K562 (cell line): ENCODE data around the gene NDUFB3.

Experiments
- CTCF ChIP-seq, 3 experiments: IDR thresholded peaks in 2 of 3; conservative IDR thresholded peaks in 1 of 3; 2 replicates each; pipeline ENCODE4 v1.5.1; 2011 to 2012; ENCODE audit warnings: low read length in 3 of 3, mild to moderate bottlenecking in 3 of 3, control low read depth in 2 of 3, improper control_type of control experiment in 1 of 3, inconsistent platforms in 1 of 3, low read depth in 1 of 3, mixed read lengths in 1 of 3, moderate library complexity in 1 of 3; ENCODE audit not compliant: insufficient read depth in 2 of 3
- EGR1 ChIP-seq: fragments of 450-650 bp; conservative IDR thresholded peaks from 2 replicates; pipeline ENCODE4 v1.6.1; 2017; ENCODE audit warnings: mild to moderate bottlenecking
- ELF4 ChIP-seq: fragments of 450-650 bp; formaldehyde crosslinking; IDR thresholded peaks from 2 replicates; pipeline ENCODE4 v1.4.0; 2022; ENCODE audit warnings: missing genetic modification characterization
- EP300 ChIP-seq: IDR thresholded peaks from 2 replicates; pipeline ENCODE4 v1.6.1; 2012; ENCODE audit warnings: low read length, improper control_type of control experiment
- EZH2 ChIP-seq: IDR thresholded peaks from 2 replicates; pipeline ENCODE4 v1.6.1; 2012; ENCODE audit warnings: low read depth, mild to moderate bottlenecking, inconsistent platforms, low read length, borderline replicate concordance
- FOXK2 ChIP-seq, 2 experiments: fragments of 450-650 bp; IDR thresholded peaks in 1 of 2; conservative IDR thresholded peaks in 1 of 2; 2 replicates each; pipeline ENCODE4 v1.6.1; 2016; ENCODE audit warnings: low read depth in 2 of 2, mild to moderate bottlenecking in 1 of 2
- GATA2 ChIP-seq: sonication (generic); formaldehyde crosslinking; IDR thresholded peaks from 2 replicates; pipeline ENCODE4 v1.4.0; 2020; ENCODE audit warnings: mild to moderate bottlenecking, missing genetic modification reagents
- MAFK ChIP-seq: IDR thresholded peaks from 2 replicates; pipeline ENCODE4 v1.6.1; 2011; ENCODE audit warnings: low read length, improper control_type of control experiment
- UBTF ChIP-seq, 2 experiments: IDR thresholded peaks; 2 replicates each; pipeline ENCODE4 v1.6.1; 2012; ENCODE audit warnings: improper control_type of control experiment in 2 of 2, low read depth in 2 of 2, low read length in 2 of 2, borderline replicate concordance in 1 of 2
- ZNF121 ChIP-seq: sonication (generic); formaldehyde crosslinking; conservative IDR thresholded peaks from 2 replicates; pipeline ENCODE4 v1.8.0; 2022; ENCODE audit warnings: missing genetic modification reagents
- ZSCAN29 ChIP-seq: fragments of 450-650 bp; IDR thresholded peaks from 2 replicates; pipeline ENCODE4 v1.6.1; 2017
- TF ChIP-seq, protein P1 (sequence below): sonication (generic); formaldehyde crosslinking; IDR thresholded peaks from 2 replicates; pipeline ENCODE4 v1.9.0; 2022; ENCODE audit warnings: mild to moderate bottlenecking, missing genetic modification reagents
- TF ChIP-seq, protein P2 (sequence below), 2 experiments: fragments of 450-650 bp; formaldehyde crosslinking in 1 of 2; IDR thresholded peaks; 2 replicates each; pipeline versions ENCODE4 v1.4.0 to v1.6.1; 2014 to 2020; ENCODE audit warnings: mild to moderate bottlenecking in 2 of 2, borderline replicate concordance in 1 of 2, low read depth in 1 of 2

DNA sequence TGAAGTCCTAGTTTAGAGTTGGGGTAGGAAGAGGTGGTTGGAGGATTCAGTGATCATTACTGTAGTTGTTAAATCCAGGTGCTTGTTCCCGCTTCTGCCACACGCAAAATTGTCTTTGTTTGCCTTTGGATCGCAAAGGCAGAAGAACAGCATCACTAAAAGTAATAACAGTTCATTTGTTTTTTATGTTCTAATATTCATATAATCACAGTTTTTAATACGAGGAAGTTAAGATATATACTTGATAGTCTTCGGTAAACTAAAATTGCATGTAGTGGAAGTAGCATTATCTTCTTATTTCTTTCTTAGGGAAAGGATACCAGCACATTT, 365 bp downstream of the NDUFB3 start:
- TF ChIP-seq, protein P1, sequence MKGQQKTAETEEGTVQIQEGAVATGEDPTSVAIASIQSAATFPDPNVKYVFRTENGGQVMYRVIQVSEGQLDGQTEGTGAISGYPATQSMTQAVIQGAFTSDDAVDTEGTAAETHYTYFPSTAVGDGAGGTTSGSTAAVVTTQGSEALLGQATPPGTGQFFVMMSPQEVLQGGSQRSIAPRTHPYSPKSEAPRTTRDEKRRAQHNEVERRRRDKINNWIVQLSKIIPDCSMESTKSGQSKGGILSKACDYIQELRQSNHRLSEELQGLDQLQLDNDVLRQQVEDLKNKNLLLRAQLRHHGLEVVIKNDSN (CRISPR knock-in tag), result no peak
- TF ChIP-seq, protein P2, sequence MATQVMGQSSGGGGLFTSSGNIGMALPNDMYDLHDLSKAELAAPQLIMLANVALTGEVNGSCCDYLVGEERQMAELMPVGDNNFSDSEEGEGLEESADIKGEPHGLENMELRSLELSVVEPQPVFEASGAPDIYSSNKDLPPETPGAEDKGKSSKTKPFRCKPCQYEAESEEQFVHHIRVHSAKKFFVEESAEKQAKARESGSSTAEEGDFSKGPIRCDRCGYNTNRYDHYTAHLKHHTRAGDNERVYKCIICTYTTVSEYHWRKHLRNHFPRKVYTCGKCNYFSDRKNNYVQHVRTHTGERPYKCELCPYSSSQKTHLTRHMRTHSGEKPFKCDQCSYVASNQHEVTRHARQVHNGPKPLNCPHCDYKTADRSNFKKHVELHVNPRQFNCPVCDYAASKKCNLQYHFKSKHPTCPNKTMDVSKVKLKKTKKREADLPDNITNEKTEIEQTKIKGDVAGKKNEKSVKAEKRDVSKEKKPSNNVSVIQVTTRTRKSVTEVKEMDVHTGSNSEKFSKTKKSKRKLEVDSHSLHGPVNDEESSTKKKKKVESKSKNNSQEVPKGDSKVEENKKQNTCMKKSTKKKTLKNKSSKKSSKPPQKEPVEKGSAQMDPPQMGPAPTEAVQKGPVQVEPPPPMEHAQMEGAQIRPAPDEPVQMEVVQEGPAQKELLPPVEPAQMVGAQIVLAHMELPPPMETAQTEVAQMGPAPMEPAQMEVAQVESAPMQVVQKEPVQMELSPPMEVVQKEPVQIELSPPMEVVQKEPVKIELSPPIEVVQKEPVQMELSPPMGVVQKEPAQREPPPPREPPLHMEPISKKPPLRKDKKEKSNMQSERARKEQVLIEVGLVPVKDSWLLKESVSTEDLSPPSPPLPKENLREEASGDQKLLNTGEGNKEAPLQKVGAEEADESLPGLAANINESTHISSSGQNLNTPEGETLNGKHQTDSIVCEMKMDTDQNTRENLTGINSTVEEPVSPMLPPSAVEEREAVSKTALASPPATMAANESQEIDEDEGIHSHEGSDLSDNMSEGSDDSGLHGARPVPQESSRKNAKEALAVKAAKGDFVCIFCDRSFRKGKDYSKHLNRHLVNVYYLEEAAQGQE (IDR thresholded peaks at IDR 0.05; ENCODE audit: borderline replicate concordance), result no peak
- TF ChIP-seq, protein P2 (CRISPR knock-in tag; IDR thresholded peaks at IDR 0.05; ENCODE audit: low read depth), result no peak
- TF ChIP-seq EZH2 (no peak), GATA2 (CRISPR knock-in tag) (no peak), CTCF (IDR thresholded peaks at IDR 0.05 in 2 of 3, conservative IDR thresholded peaks at IDR 0.05 in 1 of 3; ENCODE audit: insufficient read depth in 2 of 3, low read depth in 1 of 3, low read length in 3 of 3) (no peak), EGR1 (no peak), ZSCAN29 (no peak), FOXK2 (conservative IDR thresholded peaks at IDR 0.05 in 1 of 2, IDR thresholded peaks at IDR 0.05 in 1 of 2; ENCODE audit: low read depth in 2 of 2) (no peak), EP300 (no peak), MAFK (no peak), ZNF121 (CRISPR knock-in tag) (no peak), UBTF (IDR thresholded peaks at IDR 0.05; ENCODE audit: borderline replicate concordance in 1 of 2, low read depth in 2 of 2, low read length in 2 of 2) (no peak), ELF4 (CRISPR knock-in tag) (no peak)
